Measurements from ENCODE around the gene GNG11. TPM values are rescaled to one million over a fixed set of nuclear protein-coding genes. Genes with fewer than 3 reads are reported as not detected.
"Not testable (repeated sequence)": the region's sequence is repeated elsewhere in the genome, so short reads cannot be mapped to it uniquely, and the experiment has no call there.

Gene GNG11
- total RNA-seq, 6 experiments from 2014 or later, result 26.0 to 31.4 (median 28.1) TPM

- no peaks in the 10 kb centered on the region for H3K36me3 Mint-ChIP-seq (ENCODE audit: low read depth)
- peaks cover 47% of the 10 kb centered on the region for H3K4me1 Mint-ChIP-seq (ENCODE audit: low read depth)
- no peak for TF ChIP-seq CTCF (IDR thresholded peaks at IDR 0.05)
- H3K9me3 Mint-ChIP-seq, result no peaks in the 10 kb centered on the region
- peak overlapping the region; percentile 52 for H3K27ac Mint-ChIP-seq
- peak overlapping the region; percentile 65 for H3K4me3 Mint-ChIP-seq
- DNase-seq, result peak; percentile 50
- H3K27me3 Mint-ChIP-seq (ENCODE audit: insufficient read depth), result no peaks in the 10 kb centered on the region
These were observed 6.9 kb upstream of the GNG11 start for GRCh38 chr7:93914581-93915066.

GRCh38 chr7:93915206-93915842 lies 6.2 kb upstream of the GNG11 start:
- H3K4me3 Mint-ChIP-seq; H3K36me3 Mint-ChIP-seq (ENCODE audit: low read depth); DNase-seq; H3K27me3 Mint-ChIP-seq (ENCODE audit: insufficient read depth); H3K9me3 Mint-ChIP-seq; H3K27ac Mint-ChIP-seq: not testable (repeated sequence)
- H3K4me1 Mint-ChIP-seq (ENCODE audit: low read depth), result peaks cover 48% of the 10 kb centered on the region

GRCh38 chr7:93915888-93916287 lies 5.6 kb upstream of the GNG11 start:
- not testable (repeated sequence) for DNase-seq; H3K27me3 Mint-ChIP-seq (ENCODE audit: insufficient read depth); H3K4me3 Mint-ChIP-seq; H3K36me3 Mint-ChIP-seq (ENCODE audit: low read depth); H3K9me3 Mint-ChIP-seq; H3K27ac Mint-ChIP-seq
- H3K4me1 Mint-ChIP-seq (ENCODE audit: low read depth), result peaks cover 48% of the 10 kb centered on the region

- peaks cover 51% of the 10 kb centered on the region for H3K4me1 Mint-ChIP-seq (ENCODE audit: low read depth)
- not testable (repeated sequence) for H3K9me3 Mint-ChIP-seq; H3K27ac Mint-ChIP-seq; H3K27me3 Mint-ChIP-seq (ENCODE audit: insufficient read depth); H3K36me3 Mint-ChIP-seq (ENCODE audit: low read depth); DNase-seq; H3K4me3 Mint-ChIP-seq
These were observed 5.2 kb upstream of the GNG11 start for GRCh38 chr7:93916315-93916714.

GRCh38 chr7:93920496-93921182 lies 896 bp upstream of the GNG11 start:
- DNase-seq, result no peak
- Mint-ChIP-seq H3K36me3 (ENCODE audit: low read depth) (peaks cover 10% of the 10 kb centered on the region; the same call in 1 of the 2 replicates), H3K4me1 (ENCODE audit: low read depth) (peaks cover 48% of the 10 kb centered on the region), H3K27ac (peak overlapping the region; percentile 97), H3K9me3 (no peaks in the 10 kb centered on the region), H3K27me3 (ENCODE audit: insufficient read depth) (no peaks in the 10 kb centered on the region; the same call in 1 of the 2 replicates), H3K4me3 (peak overlapping the region; percentile 98)
- no peak for TF ChIP-seq CTCF (IDR thresholded peaks at IDR 0.05)

GRCh38 chr7:93921186-93921585 lies 349 bp upstream of the GNG11 start:
- H3K9me3 Mint-ChIP-seq, result no peaks in the 10 kb centered on the region
- no peak for DNase-seq
- peak overlapping the region; percentile 97 for H3K27ac Mint-ChIP-seq
- H3K36me3 Mint-ChIP-seq (ENCODE audit: low read depth), result peaks cover 10% of the 10 kb centered on the region; the same call in 1 of the 2 replicates
- TF ChIP-seq CTCF (IDR thresholded peaks at IDR 0.05), result no peak
- peak overlapping the region; percentile 98 for H3K4me3 Mint-ChIP-seq
- no peaks in the 10 kb centered on the region; the same call in 1 of the 2 replicates for H3K27me3 Mint-ChIP-seq (ENCODE audit: insufficient read depth)
- peaks cover 47% of the 10 kb centered on the region for H3K4me1 Mint-ChIP-seq (ENCODE audit: low read depth)

- Mint-ChIP-seq H3K27ac (peak overlapping the region; percentile 97), H3K27me3 (ENCODE audit: insufficient read depth) (no peaks in the 10 kb centered on the region; the same call in 1 of the 2 replicates), H3K36me3 (ENCODE audit: low read depth) (peaks cover 23% of the 10 kb centered on the region), H3K4me1 (ENCODE audit: low read depth) (peaks cover 41% of the 10 kb centered on the region), H3K4me3 (peak overlapping the region; percentile 98), H3K9me3 (no peaks in the 10 kb centered on the region)
- DNase-seq, result no peak
- no peak for TF ChIP-seq CTCF (IDR thresholded peaks at IDR 0.05)
These were observed 1.8 kb downstream of the GNG11 start for GRCh38 chr7:93923296-93923695.
